ENCODE measurements around the gene HSPA1L.

The HSPA1L gene

GRCh38 chr6:31795616-31796298 lies 19.3 kb downstream of the HSPA1L start, which contains the start of gene VARS1 (continued):
- no peak for TF ChIP-seq BCL6B (tag by site-specific recombination; IDR thresholded peaks at IDR 0.05)
- TF ChIP-seq ZNF362 (tag by site-specific recombination; IDR thresholded peaks at IDR 0.05) = no peak
- TF ChIP-seq ZNF843 (tag by site-specific recombination; IDR thresholded peaks at IDR 0.05) = 0 out of 2 replicates have a peak, but pooled peaks have one; percentile 35
- TF ChIP-seq WT1 (tag by site-specific recombination; IDR thresholded peaks at IDR 0.05) = peak; percentile 86
- peak; percentile 92 for TF ChIP-seq GLIS2 (tag by site-specific recombination; IDR thresholded peaks at IDR 0.05)
- TF ChIP-seq ZNF513 (tag by site-specific recombination; IDR thresholded peaks at IDR 0.05) = peak; percentile 14; the same call in 1 of the 2 replicates
- peak; percentile 77 for TF ChIP-seq ZSCAN30 (tag by site-specific recombination; IDR thresholded peaks at IDR 0.05)
- no peak for TF ChIP-seq RBAK (tag by site-specific recombination; IDR thresholded peaks at IDR 0.05)
- TF ChIP-seq KLF7 (tag by site-specific recombination; IDR thresholded peaks at IDR 0.05; ENCODE audit: borderline replicate concordance) = peak; percentile 85
- TF ChIP-seq SP2 (tag by site-specific recombination; IDR thresholded peaks at IDR 0.05) = peak; percentile 93
- peak; percentile 78 for TF ChIP-seq GLIS1 (tag by site-specific recombination; IDR thresholded peaks at IDR 0.05)
- peak; percentile 24; the same call in 1 of the 2 replicates for TF ChIP-seq ZBTB20 (tag by site-specific recombination; IDR thresholded peaks at IDR 0.05)
- peak; percentile 71; the same call in 1 of the 2 replicates for TF ChIP-seq ELK4 (IDR thresholded peaks at IDR 0.05; ENCODE audit: borderline replicate concordance, low read depth, low read length)
- TF ChIP-seq ZNF133 (tag by site-specific recombination; IDR thresholded peaks at IDR 0.05) = no peak
- peak; percentile 69; the same call in 1 of the 2 replicates for TF ChIP-seq ZNF501 (tag by site-specific recombination; IDR thresholded peaks at IDR 0.05)
- TF ChIP-seq ZEB2 (tag by site-specific recombination; IDR thresholded peaks at IDR 0.05) = peak; percentile 96
- TF ChIP-seq ZNF423 (tag by site-specific recombination; IDR thresholded peaks at IDR 0.05) = peak; percentile 72
- TF ChIP-seq ZNF280D (tag by site-specific recombination; IDR thresholded peaks at IDR 0.05) = no peak
- TF ChIP-seq ZNF670 (tag by site-specific recombination; IDR thresholded peaks at IDR 0.05; ENCODE audit: low read depth) = no peak
- TF ChIP-seq ZXDB (tag by site-specific recombination; IDR thresholded peaks at IDR 0.05) = peak; percentile 34
- TF ChIP-seq KLF16 (tag by site-specific recombination; IDR thresholded peaks at IDR 0.05) = peak; percentile 36; the same call in 1 of the 2 replicates
- peak; percentile 60 for TF ChIP-seq ZBTB44 (tag by site-specific recombination; IDR thresholded peaks at IDR 0.05)
- TF ChIP-seq ZNF354C (tag by site-specific recombination; IDR thresholded peaks at IDR 0.05; ENCODE audit: borderline replicate concordance, low read depth) = no peak
- no peak for TF ChIP-seq ZNF623 (tag by site-specific recombination; IDR thresholded peaks at IDR 0.05)
- TF ChIP-seq ZNF140 (tag by site-specific recombination; IDR thresholded peaks at IDR 0.05) = no peak
- no peak for TF ChIP-seq GFI1B (tag by site-specific recombination; IDR thresholded peaks at IDR 0.05)
- peak; percentile 79 for TF ChIP-seq KLF9 (tag by site-specific recombination; IDR thresholded peaks at IDR 0.05; ENCODE audit: low read depth)
- TF ChIP-seq EGR2 (tag by site-specific recombination; IDR thresholded peaks at IDR 0.05; ENCODE audit: low read depth) = peak; percentile 78
- TF ChIP-seq SCRT2 (tag by site-specific recombination; IDR thresholded peaks at IDR 0.05) = 0 out of 2 replicates have a peak, but pooled peaks have one; percentile 8

Measured in HEK293 (cell line).